Heart right ventricle (tissue), 16 donors: ENCODE measurements around the gene CMSS1. TPM values are rescaled to one million over a fixed set of nuclear protein-coding genes. Genes with fewer than 3 reads are reported as not detected.

Experiments
- ATAC-seq, 8 donors: fragments of 200-7000 bp; cut with Tn5 transposase; one replicate each; pipeline ENCODE4 v1.9.1; 2020; ENCODE audit warnings: mild to moderate bottlenecking in 8 of 8, moderate library complexity in 8 of 8, moderate number of reproducible peaks in 1 of 8
- DNase-seq, 2 donors: peaks; one replicate each; pipeline ENCODE4 v3.0.0-alpha.2; 2020
- H3K27ac ChIP-seq, 10 donors: fragments of 200-600 bp; sonication (generic) in 2 of 10; one replicate each; pipeline versions ENCODE4 v1.5.0 to v1.8.0; 2020 to 2022; ENCODE audit warnings: mild to moderate bottlenecking in 3 of 10
- H3K27me3 ChIP-seq, 7 donors: fragments of 200-600 bp; one replicate each; pipeline ENCODE4 v1.8.0; 2021 to 2022; ENCODE audit warnings: mild to moderate bottlenecking in 2 of 7
- H3K36me3 ChIP-seq, 9 donors: fragments of 200-600 bp; sonication (generic) in 1 of 9; one replicate each; pipeline versions ENCODE4 v1.5.0 to v1.8.0; 2020 to 2022; ENCODE audit warnings: mild to moderate bottlenecking in 2 of 9
- H3K4me1 ChIP-seq, 9 donors: fragments of 200-600 bp; sonication (generic) in 1 of 9; one replicate each; pipeline versions ENCODE4 v1.5.0 to v1.8.0; 2020 to 2022; ENCODE audit warnings: mild to moderate bottlenecking in 4 of 9
- H3K4me3 ChIP-seq, 10 donors: fragments of 200-600 bp; sonication (generic) in 2 of 10; one replicate each; pipeline versions ENCODE4 v1.5.0 to v1.8.0; 2020 to 2022; ENCODE audit warnings: mild to moderate bottlenecking in 7 of 10, moderate library complexity in 2 of 10
- H3K9me3 ChIP-seq, 11 donors: fragments of 200-600 bp in 10 of 11; sonication (generic) in 2 of 11; one replicate each; pipeline versions ENCODE4 v1.5.0 to v1.8.0; 2013 to 2022; ENCODE audit warnings: mild to moderate bottlenecking in 2 of 11, control low read depth in 1 of 11, moderate library complexity in 1 of 11
- WGBS, 2 donors: extraction: QIAGEN DNeasy Blood & Tissue Kit; methylation state at CpG; one replicate each; pipeline ENCODE4 v1.1.7; 2013; ENCODE audit warnings: inconsistent platforms in 1 of 2; 5-methylcytosine and 5-hydroxymethylcytosine counted together
- intact Hi-C, 10 donors: fragments of 100-400 bp; cut with DNase I; formaldehyde crosslinking; loops; one replicate each; pipeline versions ENCODE4 v1.11.1 to v1.14.2; 2022
- polyA plus RNA-seq, 2 donors: library from polyadenylated mRNA; stranded (reverse); fragments of 200-250 nt; gene quantifications; one replicate each; pipeline ENCODE4 v1.2.3, GENCODE V29; 2013
- total RNA-seq, 10 donors: library from RNA; stranded (reverse); fragmentation: NEBNext Ultra II Directional in 3 of 10; extraction: Animal tissue kit (Norgen Biotek cat#: 25700) in 3 of 10; gene quantifications; one replicate each; pipeline versions ENCODE4 v1.2.1 to v1.2.4, GENCODE V29; 2021 to 2023
- TF ChIP-seq, protein P1 (sequence below), 9 donors: fragments of 200-600 bp; sonication (generic) in 2 of 9; IDR thresholded peaks; one replicate each; pipeline versions ENCODE4 v1.5.0 to v1.8.0; 2021 to 2022; ENCODE audit warnings: antibody characterized with exemption in 9 of 9, mild to moderate bottlenecking in 5 of 9, moderate library complexity in 1 of 9
- donor health status: Arrhythmogenic right ventricular cardiomyopathy.
- donor health status: ischemic (EF 13 %, LVEDD 7.1; RV severe dilation, severe dysfunction).
- donor health status: healthy with polysubstance abuse.
- donor health status: DM: no; HTN: yes; CAD: no.
- donor health status: DM: no; HTN: no; CAD: no.
- donor health status: ischemic (EF 25% LVEDD 6.9; RV normal size, moderate dysfunction).
- donor health status: ischemic (EF 25% LVEDD 5.7; RV mildly dilated, moderate dysfunction).
- donor health status: healthy.
- donor health status: DM: yes; HTN: yes; CAD: no.
- donor health status: Ischemic cardiomyopathy.
- donor health status: ischemic (EF 35%, LVEDD 5.7; RV mildly dilated, moderate dysfunction).
- donor health status: nonischemic (EF 11% LVEDD 7.7; RV severe dilation, severe dysfunction).
- donor health status: DM: yes; HTN: yes; CAD: no.
- donor health status: PGD.
- donor health status: ischemic (EF 29% LVEDD 5.4; RV normal size, mild dysfunction).
- donor health status: nonischemic (EF 23%, LVEDD 6.1; RV moderate dilation, normal function).

The CMSS1 gene
- total and polyA plus RNA-seq, 12 donors = 24.6 to 45.4 (median 34.6) TPM

GRCh38 chr3:100027321-100027720, 209.7 kb downstream of the CMSS1 start:
- intact Hi-C loops = no loop called here
- H3K27ac ChIP-seq = no peak overlapping the region
- ATAC-seq (no peak), DNase-seq (no peak)
- H3K36me3 ChIP-seq = no peaks in the 10 kb centered on the region
- no peaks in the 10 kb centered on the region for H3K9me3 ChIP-seq
- WGBS, 2 donors = 71 to 77% methylated on average over 1 of the region's 1 CpG
- TF ChIP-seq, protein P1, sequence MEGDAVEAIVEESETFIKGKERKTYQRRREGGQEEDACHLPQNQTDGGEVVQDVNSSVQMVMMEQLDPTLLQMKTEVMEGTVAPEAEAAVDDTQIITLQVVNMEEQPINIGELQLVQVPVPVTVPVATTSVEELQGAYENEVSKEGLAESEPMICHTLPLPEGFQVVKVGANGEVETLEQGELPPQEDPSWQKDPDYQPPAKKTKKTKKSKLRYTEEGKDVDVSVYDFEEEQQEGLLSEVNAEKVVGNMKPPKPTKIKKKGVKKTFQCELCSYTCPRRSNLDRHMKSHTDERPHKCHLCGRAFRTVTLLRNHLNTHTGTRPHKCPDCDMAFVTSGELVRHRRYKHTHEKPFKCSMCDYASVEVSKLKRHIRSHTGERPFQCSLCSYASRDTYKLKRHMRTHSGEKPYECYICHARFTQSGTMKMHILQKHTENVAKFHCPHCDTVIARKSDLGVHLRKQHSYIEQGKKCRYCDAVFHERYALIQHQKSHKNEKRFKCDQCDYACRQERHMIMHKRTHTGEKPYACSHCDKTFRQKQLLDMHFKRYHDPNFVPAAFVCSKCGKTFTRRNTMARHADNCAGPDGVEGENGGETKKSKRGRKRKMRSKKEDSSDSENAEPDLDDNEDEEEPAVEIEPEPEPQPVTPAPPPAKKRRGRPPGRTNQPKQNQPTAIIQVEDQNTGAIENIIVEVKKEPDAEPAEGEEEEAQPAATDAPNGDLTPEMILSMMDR (IDR thresholded peaks at IDR 0.05) = no peak
- no peaks in the 10 kb centered on the region for H3K27me3 ChIP-seq
- peaks cover 0 to 33% (median 13%) of the 10 kb centered on the region in 9 donors for H3K4me1 ChIP-seq
- no peak overlapping the region for H3K4me3 ChIP-seq

- intact Hi-C loops = no loop called here
- no peak overlapping the region for H3K4me3 ChIP-seq
- no peak overlapping the region for H3K27ac ChIP-seq
- no peak for ATAC-seq
- no peaks in the 10 kb centered on the region for H3K36me3 ChIP-seq
- no peak for DNase-seq
- no peaks in the 10 kb centered on the region for H3K9me3 ChIP-seq
- 97 to 100% methylated on average over 1 of the region's 1 CpG for WGBS, 2 donors
- H3K4me1 ChIP-seq = peaks cover 0 to 31% (median 20%) of the 10 kb centered on the region in 9 donors
- no peaks in the 10 kb centered on the region for H3K27me3 ChIP-seq
- TF ChIP-seq, protein P1 (IDR thresholded peaks at IDR 0.05) = no peak
These were observed 211.4 kb downstream of the CMSS1 start for GRCh38 chr3:100029052-100029451.

- intact Hi-C loops = loop anchor here in 3 of 10 donors (1.0 to 10.0 kb wide), 3 partner anchors 11 to 95 kb away; no protein-coding TSS in a partner anchor
- H3K9me3 ChIP-seq = no peaks in the 10 kb centered on the region
- no peak overlapping the region for H3K27ac ChIP-seq
- no peaks in the 10 kb centered on the region for H3K27me3 ChIP-seq
- TF ChIP-seq, protein P1 (IDR thresholded peaks at IDR 0.05) = no peak
- ATAC-seq (no peak), DNase-seq (no peak)
- peaks cover 0 to 25% (median 16%) of the 10 kb centered on the region in 9 donors for H3K4me1 ChIP-seq
- H3K4me3 ChIP-seq = no peak overlapping the region
- H3K36me3 ChIP-seq = no peaks in the 10 kb centered on the region
- WGBS, 2 donors = 75 to 77% methylated on average over 2 of the region's 2 CpGs
These were observed 212.0 kb downstream of the CMSS1 start for GRCh38 chr3:100029689-100030088.

DNA sequence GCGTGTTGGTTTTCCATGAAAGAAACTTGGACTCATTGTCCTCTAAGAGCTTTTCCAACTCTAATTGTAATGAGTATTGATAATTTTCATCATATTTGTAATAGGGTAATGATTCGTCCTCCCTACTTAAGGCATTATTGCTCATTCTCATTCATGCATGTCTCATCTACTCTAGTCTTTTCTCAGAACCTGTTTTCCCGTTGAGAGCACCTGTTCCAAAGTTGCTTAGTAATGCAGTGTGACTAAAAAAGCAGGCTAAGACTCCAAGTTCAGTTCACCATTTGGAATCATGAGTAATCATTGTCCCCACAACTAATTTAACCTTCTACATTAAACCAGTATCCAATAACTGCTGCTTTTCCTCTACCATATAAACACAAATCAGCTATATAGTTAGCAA, 212.7 kb downstream of the CMSS1 start:
- H3K36me3 ChIP-seq = no peaks in the 10 kb centered on the region
- 93 to 98% methylated on average over 3 of the region's 3 CpGs for WGBS, 2 donors
- H3K9me3 ChIP-seq = no peaks in the 10 kb centered on the region
- no peak for DNase-seq
- TF ChIP-seq, protein P1 (IDR thresholded peaks at IDR 0.05) = no peak
- H3K4me3 ChIP-seq = no peak overlapping the region
- intact Hi-C loops = loop anchor here in 3 of 10 donors (1.0 to 10.0 kb wide), 3 partner anchors 10 to 96 kb away; no protein-coding TSS in a partner anchor
- no peak for ATAC-seq
- H3K4me1 ChIP-seq = peaks cover 0 to 18% (median 11%) of the 10 kb centered on the region in 9 donors
- H3K27ac ChIP-seq = no peak overlapping the region
- no peaks in the 10 kb centered on the region for H3K27me3 ChIP-seq
